Adrenal gland (tissue), 5 donors: ENCODE data around the gene SPRR1A.

Experiments used
- POLR2A ChIP-seq, 2 donors: fragments of 450-650 bp; IDR thresholded peaks; one replicate each; pipeline ENCODE4 v1.6.1; 2017; ENCODE audit warnings: antibody characterized with exemption in 2 of 2, mild to moderate bottlenecking in 2 of 2, moderate library complexity in 1 of 2
- TF ChIP-seq, protein P1 (sequence below), 6 experiments: fragments of 450-650 bp in 4 of 6; fragments of 200-600 bp in 2 of 6; sonication (generic) in 1 of 6; IDR thresholded peaks; 1 replicate in 5 of 6; 2 replicates in 1 of 6; pipeline versions ENCODE4 v1.5.1 to v1.8.0; 2016 to 2021; ENCODE audit warnings: antibody characterized with exemption in 6 of 6, mild to moderate bottlenecking in 2 of 6, moderate library complexity in 1 of 6
- donor health status: DM: no; HTN: no; CAD: no.

DNA sequence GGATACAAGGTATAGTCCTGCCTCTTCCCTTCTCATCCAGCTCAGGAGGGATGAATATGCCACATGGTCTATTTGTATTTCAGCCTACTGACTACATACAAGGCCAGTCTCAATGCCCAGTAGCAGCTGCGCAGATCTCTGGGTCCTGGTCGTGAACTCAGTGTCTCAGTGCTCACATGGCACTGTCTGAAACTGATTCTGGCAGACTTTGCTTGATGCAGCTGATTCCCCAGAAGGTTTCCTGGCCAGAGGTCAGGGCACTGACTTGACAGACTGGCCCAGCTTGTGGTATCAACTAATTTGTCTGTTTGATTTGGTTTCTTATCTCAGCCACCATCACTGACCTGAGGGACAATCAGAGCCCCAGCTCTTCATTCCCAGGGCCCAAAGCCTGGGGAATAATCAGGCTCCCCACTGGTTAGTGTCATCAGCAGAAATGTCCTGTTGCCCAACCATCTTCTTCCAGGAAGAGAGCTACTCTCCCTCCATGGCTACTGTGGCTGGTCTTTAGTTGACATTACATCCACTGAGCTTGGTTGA, 20.9 kb upstream of the SPRR1A start:
- TF ChIP-seq, protein P1, sequence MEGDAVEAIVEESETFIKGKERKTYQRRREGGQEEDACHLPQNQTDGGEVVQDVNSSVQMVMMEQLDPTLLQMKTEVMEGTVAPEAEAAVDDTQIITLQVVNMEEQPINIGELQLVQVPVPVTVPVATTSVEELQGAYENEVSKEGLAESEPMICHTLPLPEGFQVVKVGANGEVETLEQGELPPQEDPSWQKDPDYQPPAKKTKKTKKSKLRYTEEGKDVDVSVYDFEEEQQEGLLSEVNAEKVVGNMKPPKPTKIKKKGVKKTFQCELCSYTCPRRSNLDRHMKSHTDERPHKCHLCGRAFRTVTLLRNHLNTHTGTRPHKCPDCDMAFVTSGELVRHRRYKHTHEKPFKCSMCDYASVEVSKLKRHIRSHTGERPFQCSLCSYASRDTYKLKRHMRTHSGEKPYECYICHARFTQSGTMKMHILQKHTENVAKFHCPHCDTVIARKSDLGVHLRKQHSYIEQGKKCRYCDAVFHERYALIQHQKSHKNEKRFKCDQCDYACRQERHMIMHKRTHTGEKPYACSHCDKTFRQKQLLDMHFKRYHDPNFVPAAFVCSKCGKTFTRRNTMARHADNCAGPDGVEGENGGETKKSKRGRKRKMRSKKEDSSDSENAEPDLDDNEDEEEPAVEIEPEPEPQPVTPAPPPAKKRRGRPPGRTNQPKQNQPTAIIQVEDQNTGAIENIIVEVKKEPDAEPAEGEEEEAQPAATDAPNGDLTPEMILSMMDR (IDR thresholded peaks at IDR 0.05) = no peak
- no peak for TF ChIP-seq POLR2A (IDR thresholded peaks at IDR 0.05)
